ENCODE results near the gene MTHFD2.

GRCh38 chr2:74205596-74205995 is 7.2 kb downstream of the MTHFD2 start:
- no peak for TF ChIP-seq EZH2 (IDR thresholded peaks at IDR 0.05; ENCODE audit: borderline replicate concordance, insufficient read depth, low read depth, low read length, poor library complexity, severe bottlenecking)
- TF ChIP-seq, protein P1, sequence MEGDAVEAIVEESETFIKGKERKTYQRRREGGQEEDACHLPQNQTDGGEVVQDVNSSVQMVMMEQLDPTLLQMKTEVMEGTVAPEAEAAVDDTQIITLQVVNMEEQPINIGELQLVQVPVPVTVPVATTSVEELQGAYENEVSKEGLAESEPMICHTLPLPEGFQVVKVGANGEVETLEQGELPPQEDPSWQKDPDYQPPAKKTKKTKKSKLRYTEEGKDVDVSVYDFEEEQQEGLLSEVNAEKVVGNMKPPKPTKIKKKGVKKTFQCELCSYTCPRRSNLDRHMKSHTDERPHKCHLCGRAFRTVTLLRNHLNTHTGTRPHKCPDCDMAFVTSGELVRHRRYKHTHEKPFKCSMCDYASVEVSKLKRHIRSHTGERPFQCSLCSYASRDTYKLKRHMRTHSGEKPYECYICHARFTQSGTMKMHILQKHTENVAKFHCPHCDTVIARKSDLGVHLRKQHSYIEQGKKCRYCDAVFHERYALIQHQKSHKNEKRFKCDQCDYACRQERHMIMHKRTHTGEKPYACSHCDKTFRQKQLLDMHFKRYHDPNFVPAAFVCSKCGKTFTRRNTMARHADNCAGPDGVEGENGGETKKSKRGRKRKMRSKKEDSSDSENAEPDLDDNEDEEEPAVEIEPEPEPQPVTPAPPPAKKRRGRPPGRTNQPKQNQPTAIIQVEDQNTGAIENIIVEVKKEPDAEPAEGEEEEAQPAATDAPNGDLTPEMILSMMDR (IDR thresholded peaks at IDR 0.05) = no peak
